Peyer's patch (tissue), 4 donors: Measurements from ENCODE around the gene DNM3.

Experiments used
- POLR2A ChIP-seq, 2 donors: fragments of 450-650 bp; IDR thresholded peaks; one replicate each; pipeline ENCODE4 v1.5.1; 2017; ENCODE audit warnings: antibody characterized with exemption in 2 of 2, mild to moderate bottlenecking in 2 of 2, moderate library complexity in 2 of 2
- TF ChIP-seq, protein P1 (sequence below), 6 experiments: fragments of 450-650 bp in 4 of 6; fragments of 200-600 bp in 2 of 6; sonication (generic) in 1 of 6; IDR thresholded peaks; one replicate each; pipeline ENCODE4 v1.5.1; 2017 to 2019; ENCODE audit warnings: antibody characterized with exemption in 6 of 6, mild to moderate bottlenecking in 3 of 6, moderate library complexity in 1 of 6

DNA sequence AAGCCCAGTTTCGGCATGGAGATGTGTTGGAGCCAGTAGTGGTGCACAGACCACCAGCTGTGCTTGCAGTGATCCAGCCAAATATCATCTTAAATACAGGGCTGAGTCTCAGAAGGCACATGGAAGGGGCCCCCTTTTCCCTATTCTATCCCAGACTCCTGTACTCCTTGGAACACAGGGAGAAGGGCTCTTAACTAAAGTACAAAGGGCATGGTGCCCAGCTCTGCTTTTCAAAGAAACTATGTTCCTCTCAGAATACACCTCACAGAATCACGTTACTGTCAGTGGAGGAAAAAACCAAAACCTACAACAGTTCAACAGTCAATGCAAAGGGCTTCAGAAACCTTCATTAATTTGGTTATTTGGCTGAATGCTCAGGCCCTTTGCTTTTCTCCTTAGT, 398.6 kb downstream of the DNM3 start:
- TF ChIP-seq, protein P1, sequence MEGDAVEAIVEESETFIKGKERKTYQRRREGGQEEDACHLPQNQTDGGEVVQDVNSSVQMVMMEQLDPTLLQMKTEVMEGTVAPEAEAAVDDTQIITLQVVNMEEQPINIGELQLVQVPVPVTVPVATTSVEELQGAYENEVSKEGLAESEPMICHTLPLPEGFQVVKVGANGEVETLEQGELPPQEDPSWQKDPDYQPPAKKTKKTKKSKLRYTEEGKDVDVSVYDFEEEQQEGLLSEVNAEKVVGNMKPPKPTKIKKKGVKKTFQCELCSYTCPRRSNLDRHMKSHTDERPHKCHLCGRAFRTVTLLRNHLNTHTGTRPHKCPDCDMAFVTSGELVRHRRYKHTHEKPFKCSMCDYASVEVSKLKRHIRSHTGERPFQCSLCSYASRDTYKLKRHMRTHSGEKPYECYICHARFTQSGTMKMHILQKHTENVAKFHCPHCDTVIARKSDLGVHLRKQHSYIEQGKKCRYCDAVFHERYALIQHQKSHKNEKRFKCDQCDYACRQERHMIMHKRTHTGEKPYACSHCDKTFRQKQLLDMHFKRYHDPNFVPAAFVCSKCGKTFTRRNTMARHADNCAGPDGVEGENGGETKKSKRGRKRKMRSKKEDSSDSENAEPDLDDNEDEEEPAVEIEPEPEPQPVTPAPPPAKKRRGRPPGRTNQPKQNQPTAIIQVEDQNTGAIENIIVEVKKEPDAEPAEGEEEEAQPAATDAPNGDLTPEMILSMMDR (IDR thresholded peaks at IDR 0.05), result no peak
- no peak for TF ChIP-seq POLR2A (IDR thresholded peaks at IDR 0.05)
